GM12892 (cell line): Measurements from ENCODE around the gene USP8.

Experiments used
- POLR2A ChIP-seq: IDR thresholded peaks from 2 replicates; pipeline ENCODE4 v1.6.1; 2011; ENCODE audit warnings: low read depth, low read length, control low read depth
- POLR2AphosphoS5 ChIP-seq: IDR thresholded peaks from 2 replicates; pipeline ENCODE4 v1.6.1; 2011; ENCODE audit warnings: low read depth, low read length, control low read depth

DNA sequence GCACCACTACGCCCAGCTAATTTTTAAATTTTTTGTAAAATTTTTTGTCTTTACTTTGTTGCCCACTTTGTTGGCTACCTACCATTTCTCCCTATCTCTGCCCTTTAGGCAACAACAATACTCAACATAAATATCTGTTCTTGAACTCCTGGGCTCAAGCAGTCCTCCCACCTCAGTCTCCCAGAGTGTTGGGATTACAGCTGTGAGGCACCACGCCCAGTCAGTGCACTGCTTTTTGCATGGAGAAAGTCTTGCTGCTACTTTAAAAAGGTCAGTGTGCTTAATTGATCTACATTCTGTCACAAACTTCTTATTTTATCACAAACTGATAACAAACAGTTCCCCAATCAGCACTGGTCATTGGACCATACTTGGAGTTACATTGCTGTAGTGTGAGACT is 8.0 kb downstream of the USP8 start:
- TF ChIP-seq POLR2AphosphoS5 (no peak), POLR2A (no peak)
